Urinary bladder (tissue), 4 donors: ENCODE data around the gene RETSAT. TPM values are rescaled to one million over a fixed set of nuclear protein-coding genes. Genes with fewer than 3 reads are reported as not detected.
"Not testable (repeated sequence)": the region's sequence is repeated elsewhere in the genome, so short reads cannot be mapped to it uniquely, and the experiment has no call there.

Experiments
- DNase-seq: peaks from one replicate; pipeline ENCODE4 v3.0.0-alpha.2; 2015; ENCODE audit errors: extremely low spot score
- H3K27ac ChIP-seq: one replicate; pipeline ENCODE4 v1.5.1; 2013; ENCODE audit warnings: low read depth, mild to moderate bottlenecking, moderate library complexity
- H3K36me3 ChIP-seq: one replicate; pipeline ENCODE4 v1.6.1; 2013; ENCODE audit warnings: mild to moderate bottlenecking, moderate library complexity; ENCODE audit not compliant: insufficient read depth
- H3K4me1 ChIP-seq: one replicate; pipeline ENCODE4 v1.6.1; 2013; ENCODE audit warnings: mild to moderate bottlenecking, moderate library complexity; ENCODE audit not compliant: insufficient read depth
- H3K4me3 ChIP-seq: one replicate; pipeline ENCODE4 v1.5.1; 2013; ENCODE audit warnings: low read depth, low read length
- WGBS: extraction: QIAGEN DNeasy Blood & Tissue Kit; methylation state at CpG from one replicate; pipeline ENCODE4 v1.1.7; 2013; 5-methylcytosine and 5-hydroxymethylcytosine counted together
- polyA plus RNA-seq: library from polyadenylated mRNA; stranded (reverse); fragments of 200-250 nt; gene quantifications from one replicate; pipeline ENCODE4 v1.2.3, GENCODE V29; 2013
- total RNA-seq: library from RNA; depleted of rRNA; stranded (reverse); fragments of >200 nt; gene quantifications from one replicate; pipeline ENCODE4 v1.2.3, GENCODE V29; 2014
- donor health status: healthy with polysubstance abuse.
- donor health status: healthy.

The RETSAT gene
- total and polyA plus RNA-seq, 2 donors = 22.5 to 34.4 TPM

GRCh38 chr2:85334928-85335327, 19.4 kb downstream of the RETSAT start:
- Histone ChIP-seq H3K36me3 (no peaks in the 10 kb centered on the region), H3K4me1 (no peaks in the 10 kb centered on the region), H3K4me3 (no peak overlapping the region), H3K27ac (no peak overlapping the region)
- no peak for DNase-seq
- WGBS = 47% methylated on average over 2 of the region's 2 CpGs

GRCh38 chr2:85333877-85334276, 20.5 kb downstream of the RETSAT start:
- not testable (repeated sequence) for H3K36me3 ChIP-seq, H3K4me3 ChIP-seq, DNase-seq, H3K4me1 ChIP-seq, H3K27ac ChIP-seq
- 90% methylated on average over 4 of the region's 4 CpGs for WGBS

- DNase-seq = no peak
- no peak overlapping the region for H3K27ac ChIP-seq
- no peaks in the 10 kb centered on the region for H3K4me1 ChIP-seq
- 80% methylated on average over 13 of the region's 13 CpGs for WGBS
- H3K4me3 ChIP-seq = no peak overlapping the region
- no peaks in the 10 kb centered on the region for H3K36me3 ChIP-seq
These were observed 23.3 kb downstream of the RETSAT start for GRCh38 chr2:85330839-85331636.

GRCh38 chr2:85329701-85330100, 24.6 kb downstream of the RETSAT start:
- not testable (repeated sequence) for H3K4me1 ChIP-seq, H3K27ac ChIP-seq, H3K4me3 ChIP-seq, DNase-seq, H3K36me3 ChIP-seq
- 66% methylated on average over 3 of the region's 3 CpGs for WGBS

GRCh38 chr2:85329181-85329651, 25.1 kb downstream of the RETSAT start:
- no peaks in the 10 kb centered on the region for H3K36me3 ChIP-seq
- H3K4me3 ChIP-seq = no peak overlapping the region
- DNase-seq = no peak
- no peak overlapping the region for H3K27ac ChIP-seq
- H3K4me1 ChIP-seq = no peaks in the 10 kb centered on the region

- peak within 1 kb of the TSS; percentile 74 for H3K4me3 ChIP-seq
- no peaks in the 10 kb centered on the region for H3K4me1 ChIP-seq
- no peaks in the 10 kb centered on the region for H3K36me3 ChIP-seq
- under 1% methylated on average over 57 of the region's 57 CpGs for WGBS
- peak; percentile 83 for DNase-seq
- H3K27ac ChIP-seq = peak within 1 kb of the TSS; percentile 99
These were observed 26.3 kb downstream of the RETSAT start, which contains the start of gene TGOLN2 for GRCh38 chr2:85327822-85328617. Gene TGOLN2 (minus strand): TSS chr2:85327989. CDS start chr2:85327962, 27 bp downstream.

GRCh38 chr2:85327160-85327821, 27.0 kb downstream of the RETSAT start:
- WGBS = 3% methylated on average over 41 of the region's 41 CpGs
- Histone ChIP-seq H3K36me3 (no peaks in the 10 kb centered on the region), H3K4me3 (peak overlapping the region; percentile 74), H3K4me1 (no peaks in the 10 kb centered on the region), H3K27ac (peak overlapping the region; percentile 1)
- no peak for DNase-seq

GRCh38 chr2:85326406-85327159, 27.7 kb downstream of the RETSAT start:
- Histone ChIP-seq H3K4me1 (peaks cover 2% of the 10 kb centered on the region), H3K27ac (peak overlapping the region; percentile 1), H3K36me3 (no peaks in the 10 kb centered on the region), H3K4me3 (peak overlapping the region; percentile 74)
- WGBS = 20% methylated on average over 32 of the region's 32 CpGs
- DNase-seq = no peak

GRCh38 chr2:85325466-85325811, 28.9 kb downstream of the RETSAT start:
- Histone ChIP-seq H3K4me1 (peaks cover 2% of the 10 kb centered on the region), H3K27ac (no peak overlapping the region), H3K4me3 (peak overlapping the region; percentile 14), H3K36me3 (no peaks in the 10 kb centered on the region)
- WGBS = 61% methylated on average over 9 of the region's 9 CpGs
- DNase-seq = no peak

- H3K4me3 ChIP-seq = peak overlapping the region; percentile 14
- DNase-seq = no peak
- no peak overlapping the region for H3K27ac ChIP-seq
These were observed 29.5 kb downstream of the RETSAT start for GRCh38 chr2:85324639-85325465.

GRCh38 chr2:85323988-85324367, 30.4 kb downstream of the RETSAT start:
- WGBS = 93% methylated on average over 11 of the region's 11 CpGs
- H3K27ac ChIP-seq, H3K4me1 ChIP-seq, H3K4me3 ChIP-seq, DNase-seq, H3K36me3 ChIP-seq: not testable (repeated sequence)

More at GRCh38 chr2:85324639-85325465, 29.5 kb downstream of the RETSAT start:
- WGBS = 59% methylated on average over 10 of the region's 10 CpGs
- Histone ChIP-seq H3K36me3 (no peaks in the 10 kb centered on the region), H3K4me1 (peaks cover 2% of the 10 kb centered on the region)

- no peak for DNase-seq
- Histone ChIP-seq H3K4me1 (peaks cover 2% of the 10 kb centered on the region), H3K4me3 (no peak overlapping the region), H3K36me3 (no peaks in the 10 kb centered on the region), H3K27ac (no peak overlapping the region)
- 87% methylated on average over 9 of the region's 9 CpGs for WGBS
These were observed 30.9 kb downstream of the RETSAT start for GRCh38 chr2:85323351-85323987.
